ENCODE measurements around the gene TMEM101. TPM values are rescaled to one million over a fixed set of nuclear protein-coding genes. Genes with fewer than 3 reads are reported as not detected.

TMEM101 gene
- total and polyA plus RNA-seq, 2 donors (not counting 1 experiment from before 2014, with no cell fraction given): 16.3 to 25.3 TPM

- Histone ChIP-seq H3K36me3 (replicated peaks in 1 of 2; ENCODE audit: control extremely low read depth in 1 of 2, control insufficient read depth in 1 of 2, extremely low read depth in 1 of 2, insufficient read depth in 2 of 2, low read length in 1 of 2) (no peaks in the 10 kb centered on the region), H3K9me3 (ENCODE audit: control extremely low read depth in 1 of 3, control insufficient read depth in 2 of 3, insufficient read depth in 1 of 3, low read length in 2 of 3) (no peaks in the 10 kb centered on the region), H3K4me1 (ENCODE audit: control insufficient read depth in 2 of 2, insufficient read depth in 2 of 2, low read length in 2 of 2) (no peaks in the 10 kb centered on the region), H3K27me3 (replicated peaks in 1 of 4; ENCODE audit: control extremely low read depth in 1 of 4, control insufficient read depth in 3 of 4, insufficient read depth in 4 of 4, low read length in 3 of 4) (peaks cover 0 to 2% (median 0%) of the 10 kb centered on the region in 4 experiments), H3K4me2 (replicated peaks; ENCODE audit: low read depth, low read length, poor library complexity, severe bottlenecking) (no peak overlapping the region), H4K20me1 (ENCODE audit: control insufficient read depth, insufficient read depth, low read length, poor library complexity, severe bottlenecking) (no peaks in the 10 kb centered on the region), H3K27ac (ENCODE audit: low read length in 2 of 2) (no peak overlapping the region), H3K9ac (ENCODE audit: low read length) (no peak overlapping the region), H3K79me2 (ENCODE audit: control insufficient read depth, insufficient read depth, low read length) (no peaks in the 10 kb centered on the region), H3K4me3 (ENCODE audit: control extremely low read depth in 1 of 5, extremely low read depth in 1 of 5, insufficient read depth in 1 of 5, low read depth in 2 of 5, low read length in 4 of 5) (no peak overlapping the region), H2AFZ (ENCODE audit: insufficient read depth, low read depth, low read length, poor library complexity, severe bottlenecking) (no peak overlapping the region)
- no peaks in the 10 kb centered on the region for H3K9me3 Mint-ChIP-seq (ENCODE audit: insufficient read depth)
- intact Hi-C loops (cut with micrococcal nuclease): no loop called here
- 90% methylated on average over 3 of the region's 4 CpGs for WGBS (ENCODE audit: insufficient coverage)
- ChIA-PET CTCF (interaction anchor here (0.7 kb wide), 1 partner anchor 78 kb away, joined by 4 read pairs; no protein-coding TSS in a partner anchor), POLR2A (no interaction called here)
- no peak overlapping the region for H3K4me3 Mint-ChIP-seq
- TF ChIP-seq EZH2 (IDR thresholded peaks at IDR 0.05; ENCODE audit: borderline replicate concordance, insufficient read depth, low read depth, low read length, poor library complexity, severe bottlenecking): no peak
- DNase-seq (no peak), ATAC-seq (ENCODE audit: low read depth) (no peak)
- peaks cover 27% of the 10 kb centered on the region for H3K27me3 Mint-ChIP-seq
- no peak overlapping the region for H3K27ac Mint-ChIP-seq
- H3K4me1 Mint-ChIP-seq: no peaks in the 10 kb centered on the region
Measured at GRCh38 chr17:43970366-43970765, 44.4 kb downstream of the TMEM101 start.

- Histone ChIP-seq H3K36me3 (replicated peaks in 1 of 2; ENCODE audit: control extremely low read depth in 1 of 2, control insufficient read depth in 1 of 2, extremely low read depth in 1 of 2, insufficient read depth in 2 of 2, low read length in 1 of 2) (no peaks in the 10 kb centered on the region), H3K9ac (ENCODE audit: low read length) (no peak overlapping the region), H3K27me3 (replicated peaks in 1 of 4; ENCODE audit: control extremely low read depth in 1 of 4, control insufficient read depth in 3 of 4, insufficient read depth in 4 of 4, low read length in 3 of 4) (peaks cover 0 to 6% (median under 1%) of the 10 kb centered on the region in 4 experiments), H2AFZ (ENCODE audit: insufficient read depth, low read depth, low read length, poor library complexity, severe bottlenecking) (no peak overlapping the region), H3K9me3 (ENCODE audit: control extremely low read depth in 1 of 3, control insufficient read depth in 2 of 3, insufficient read depth in 1 of 3, low read length in 2 of 3) (no peaks in the 10 kb centered on the region), H4K20me1 (ENCODE audit: control insufficient read depth, insufficient read depth, low read length, poor library complexity, severe bottlenecking) (no peaks in the 10 kb centered on the region), H3K27ac (ENCODE audit: low read length in 2 of 2) (no peak overlapping the region), H3K4me2 (replicated peaks; ENCODE audit: low read depth, low read length, poor library complexity, severe bottlenecking) (no peak overlapping the region), H3K79me2 (ENCODE audit: control insufficient read depth, insufficient read depth, low read length) (no peaks in the 10 kb centered on the region), H3K4me3 (ENCODE audit: control extremely low read depth in 1 of 5, extremely low read depth in 1 of 5, insufficient read depth in 1 of 5, low read depth in 2 of 5, low read length in 4 of 5) (no peak overlapping the region), H3K4me1 (ENCODE audit: control insufficient read depth in 2 of 2, insufficient read depth in 2 of 2, low read length in 2 of 2) (no peaks in the 10 kb centered on the region)
- ChIA-PET POLR2A (no interaction called here), CTCF (no interaction called here)
- Mint-ChIP-seq H3K4me1 (no peaks in the 10 kb centered on the region), H3K4me3 (no peak overlapping the region), H3K9me3 (ENCODE audit: insufficient read depth) (no peaks in the 10 kb centered on the region), H3K27me3 (peaks cover 29% of the 10 kb centered on the region), H3K27ac (no peak overlapping the region)
- TF ChIP-seq EZH2 (IDR thresholded peaks at IDR 0.05; ENCODE audit: borderline replicate concordance, insufficient read depth, low read depth, low read length, poor library complexity, severe bottlenecking) (no peak), CTCF (IDR thresholded peaks at IDR 0.05) (no peak)
- ATAC-seq (ENCODE audit: low read depth) (no peak), DNase-seq (no peak)
- intact Hi-C loops (cut with micrococcal nuclease): no loop called here
- 84% methylated on average over 5 of the region's 9 CpGs for WGBS (ENCODE audit: insufficient coverage)
Measured at GRCh38 chr17:43967251-43967875, 47.4 kb downstream of the TMEM101 start.

Measured in B cell (primary cell).